Nephron (organoid): ENCODE results near the gene TELO2.

Source experiments
- H3K27ac Mint-ChIP-seq, 3 experiments: 2 replicates each; pipeline ENCODE4 v1.8.0; 2020; ENCODE audit warnings: mixed read lengths in 3 of 3, mild to moderate bottlenecking in 2 of 3, moderate library complexity in 1 of 3
- H3K27me3 Mint-ChIP-seq: 2 replicates; pipeline ENCODE4 v1.8.0; 2021; ENCODE audit warnings: low read depth, mild to moderate bottlenecking, moderate library complexity, mixed read lengths
- H3K36me3 Mint-ChIP-seq: 2 replicates; pipeline ENCODE4 v1.8.0; 2020; ENCODE audit warnings: low read depth, mixed read lengths
- H3K4me1 Mint-ChIP-seq: 2 replicates; pipeline ENCODE4 v1.8.0; 2020; ENCODE audit warnings: mixed read lengths
- H3K4me3 Mint-ChIP-seq, 3 experiments: 2 replicates each; pipeline ENCODE4 v1.8.0; 2020; ENCODE audit warnings: mild to moderate bottlenecking in 3 of 3, mixed read lengths in 3 of 3, moderate library complexity in 2 of 3
- H3K9me3 Mint-ChIP-seq: 2 replicates; pipeline ENCODE4 v1.8.0; 2020; ENCODE audit warnings: mixed read lengths
- TF ChIP-seq, protein P1 (sequence below), 3 experiments: fragments of 200-600 bp; sonication (generic); IDR thresholded peaks; one replicate each; pipeline ENCODE4 v1.5.0; 2021; ENCODE audit warnings: antibody characterized with exemption in 3 of 3; ENCODE audit not compliant: unreplicated experiment in 3 of 3

Gene TELO2

DNA sequence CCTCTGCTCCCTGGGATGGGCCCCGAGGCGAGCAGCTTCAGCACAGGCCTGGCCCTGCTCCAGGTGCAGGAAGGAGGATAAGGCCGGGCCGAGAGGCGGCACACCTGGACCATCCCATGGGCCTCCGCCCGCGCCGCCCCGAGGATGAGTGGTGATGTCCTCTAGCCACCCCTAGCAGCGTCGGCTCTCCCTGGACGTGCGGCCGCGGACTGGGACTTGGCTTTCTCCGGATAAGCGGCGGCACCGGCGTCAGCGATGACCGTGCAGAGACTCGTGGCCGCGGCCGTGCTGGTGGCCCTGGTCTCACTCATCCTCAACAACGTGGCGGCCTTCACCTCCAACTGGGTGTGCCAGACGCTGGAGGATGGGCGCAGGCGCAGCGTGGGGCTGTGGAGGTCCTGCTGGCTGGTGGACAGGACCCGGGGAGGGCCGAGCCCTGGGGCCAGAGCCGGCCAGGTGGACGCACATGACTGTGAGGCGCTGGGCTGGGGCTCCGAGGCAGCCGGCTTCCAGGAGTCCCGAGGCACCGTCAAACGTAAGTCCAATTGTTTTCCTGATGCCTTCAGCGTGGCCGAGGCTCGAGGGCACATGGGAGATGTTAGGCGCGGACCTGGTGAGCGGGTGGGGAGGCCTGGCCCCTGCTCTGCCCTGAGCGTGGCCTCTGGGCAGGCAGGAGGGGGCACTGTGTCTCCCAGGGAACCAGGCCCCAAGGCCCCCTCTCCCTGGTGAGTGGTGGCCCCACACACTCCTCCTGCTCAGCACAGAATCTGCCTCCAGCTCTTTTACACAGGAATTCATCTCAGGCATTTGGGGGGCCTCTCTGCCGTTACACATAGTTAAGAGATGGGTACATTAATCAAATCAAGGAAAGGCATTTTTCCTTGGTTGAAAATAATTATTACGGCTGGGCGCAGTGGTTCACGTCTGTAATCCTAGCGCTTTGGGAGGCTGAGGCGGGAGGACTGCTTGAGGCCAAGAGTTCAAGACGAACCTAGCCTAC is 41.2 kb downstream of the TELO2 start:
- Mint-ChIP-seq H3K27ac (peak overlapping the region; percentile 98 to 99 (median 98)), H3K4me1 (peaks cover 40% of the 10 kb centered on the region), H3K4me3 (peak overlapping the region; percentile 80 to 90 (median 87)), H3K9me3 (no peaks in the 10 kb centered on the region), H3K36me3 (peaks cover 11% of the 10 kb centered on the region), H3K27me3 (no peaks in the 10 kb centered on the region)
- TF ChIP-seq, protein P1, sequence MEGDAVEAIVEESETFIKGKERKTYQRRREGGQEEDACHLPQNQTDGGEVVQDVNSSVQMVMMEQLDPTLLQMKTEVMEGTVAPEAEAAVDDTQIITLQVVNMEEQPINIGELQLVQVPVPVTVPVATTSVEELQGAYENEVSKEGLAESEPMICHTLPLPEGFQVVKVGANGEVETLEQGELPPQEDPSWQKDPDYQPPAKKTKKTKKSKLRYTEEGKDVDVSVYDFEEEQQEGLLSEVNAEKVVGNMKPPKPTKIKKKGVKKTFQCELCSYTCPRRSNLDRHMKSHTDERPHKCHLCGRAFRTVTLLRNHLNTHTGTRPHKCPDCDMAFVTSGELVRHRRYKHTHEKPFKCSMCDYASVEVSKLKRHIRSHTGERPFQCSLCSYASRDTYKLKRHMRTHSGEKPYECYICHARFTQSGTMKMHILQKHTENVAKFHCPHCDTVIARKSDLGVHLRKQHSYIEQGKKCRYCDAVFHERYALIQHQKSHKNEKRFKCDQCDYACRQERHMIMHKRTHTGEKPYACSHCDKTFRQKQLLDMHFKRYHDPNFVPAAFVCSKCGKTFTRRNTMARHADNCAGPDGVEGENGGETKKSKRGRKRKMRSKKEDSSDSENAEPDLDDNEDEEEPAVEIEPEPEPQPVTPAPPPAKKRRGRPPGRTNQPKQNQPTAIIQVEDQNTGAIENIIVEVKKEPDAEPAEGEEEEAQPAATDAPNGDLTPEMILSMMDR (IDR thresholded peaks at IDR 0.05; ENCODE audit: unreplicated experiment in 3 of 3) = no peak

DNA sequence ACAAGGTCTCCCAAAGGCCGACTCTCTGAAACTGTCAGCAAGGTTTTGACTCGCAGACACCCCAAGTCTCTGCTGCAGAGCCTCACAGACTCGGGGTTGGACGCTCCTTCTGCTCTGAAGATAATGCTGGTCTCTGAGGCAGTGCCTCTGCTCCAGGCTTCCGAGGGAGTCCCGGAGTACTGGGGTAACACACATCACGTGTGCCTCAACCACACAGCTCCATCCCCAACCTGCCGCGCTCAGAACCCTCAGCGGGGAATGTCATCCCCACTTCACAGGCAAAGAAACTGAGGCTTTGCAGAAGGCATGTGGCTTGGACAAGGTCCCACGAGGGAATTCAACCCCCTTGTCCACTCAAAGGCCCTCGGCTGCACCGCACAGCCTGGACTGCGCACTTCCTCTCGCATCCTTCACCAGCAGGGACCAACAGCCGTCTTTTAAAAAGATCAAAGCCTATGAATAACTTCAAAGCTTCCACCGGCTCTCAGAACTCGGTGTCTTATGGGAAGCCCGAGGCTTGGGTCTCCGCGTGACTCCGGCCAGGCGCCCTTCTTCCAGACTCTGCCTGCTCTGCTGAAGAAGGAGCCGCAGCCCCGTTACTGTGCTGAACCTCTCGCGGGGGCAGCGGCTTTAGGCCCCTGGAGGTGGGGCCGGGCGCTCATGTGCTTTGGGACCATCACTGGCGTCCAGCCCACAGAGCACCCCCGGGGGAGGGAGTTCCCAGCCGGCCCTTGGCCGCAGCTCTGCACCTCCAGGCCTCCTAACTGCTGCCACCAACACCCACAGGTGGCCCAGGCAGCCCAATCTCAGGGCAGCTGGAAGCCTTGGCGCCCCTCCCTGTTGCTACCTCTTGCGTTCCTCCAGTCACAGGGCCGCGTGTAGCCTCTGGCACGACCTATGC is 42.5 kb downstream of the TELO2 start:
- H3K36me3 Mint-ChIP-seq = peaks cover 13% of the 10 kb centered on the region
- H3K4me1 Mint-ChIP-seq = peaks cover 37% of the 10 kb centered on the region
- H3K27ac Mint-ChIP-seq = peak overlapping the region; percentile 98 to 99 (median 98)
- H3K27me3 Mint-ChIP-seq = no peaks in the 10 kb centered on the region
- H3K9me3 Mint-ChIP-seq = no peaks in the 10 kb centered on the region
- H3K4me3 Mint-ChIP-seq = peak overlapping the region; percentile 80 to 90 (median 87)
- TF ChIP-seq, protein P1 (IDR thresholded peaks at IDR 0.05; ENCODE audit: unreplicated experiment in 3 of 3) = no peak

DNA sequence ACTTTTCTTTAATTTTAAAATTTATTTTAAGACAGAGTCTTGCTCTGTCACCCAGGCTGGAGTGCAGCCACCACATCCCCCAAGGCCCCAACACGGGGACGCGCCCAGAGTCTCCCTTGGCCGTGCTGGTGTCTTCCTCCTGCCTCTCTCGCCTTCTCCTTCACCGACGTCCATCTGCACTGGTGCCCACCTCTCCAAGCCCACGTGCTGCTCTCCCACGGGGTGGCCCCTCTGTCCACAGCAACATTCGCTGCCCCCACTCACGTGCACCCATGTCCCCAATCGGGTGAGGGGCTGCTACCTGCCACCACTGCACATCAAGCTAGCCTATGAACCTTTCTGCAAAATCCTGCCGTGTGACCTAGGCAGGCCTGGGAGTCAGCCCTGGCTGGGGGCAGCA is 43.4 kb downstream of the TELO2 start:
- H3K36me3 Mint-ChIP-seq = peaks cover 15% of the 10 kb centered on the region
- TF ChIP-seq, protein P1 (IDR thresholded peaks at IDR 0.05; ENCODE audit: unreplicated experiment in 3 of 3) = no peak
- peaks cover 35% of the 10 kb centered on the region for H3K4me1 Mint-ChIP-seq
- no peaks in the 10 kb centered on the region for H3K27me3 Mint-ChIP-seq
- peak overlapping the region; percentile 26 to 89 (median 60) for H3K27ac Mint-ChIP-seq
- peak overlapping the region; percentile 56 to 75 (median 71) for H3K4me3 Mint-ChIP-seq
- no peaks in the 10 kb centered on the region for H3K9me3 Mint-ChIP-seq

DNA sequence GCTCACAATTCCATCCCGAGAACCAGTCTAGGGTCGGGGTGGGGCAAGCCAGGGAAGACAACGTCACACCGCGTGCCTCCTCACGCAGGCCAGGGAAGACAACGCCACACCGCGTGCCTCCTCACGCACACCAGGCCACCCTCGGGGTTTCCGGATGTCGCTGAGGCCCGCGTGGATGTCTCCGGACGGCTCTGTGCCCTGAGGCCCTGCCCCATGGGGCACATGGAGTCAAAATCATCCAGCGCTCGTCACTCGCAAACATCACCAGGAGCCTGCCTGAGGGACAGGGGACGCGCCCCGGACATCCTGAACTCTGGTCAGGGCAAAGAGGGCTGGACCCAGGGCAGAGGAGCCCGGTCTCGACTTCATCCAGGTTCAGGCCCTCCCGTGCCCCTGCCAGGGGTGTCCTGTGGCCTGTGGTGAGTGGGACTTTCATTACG is 44.0 kb downstream of the TELO2 start:
- Mint-ChIP-seq H3K27me3 (no peaks in the 10 kb centered on the region), H3K4me3 (peak overlapping the region; percentile 56 to 75 (median 71)), H3K27ac (peak overlapping the region in 1 of 3 experiments; percentile 60), H3K36me3 (peaks cover 15% of the 10 kb centered on the region), H3K4me1 (peaks cover 34% of the 10 kb centered on the region), H3K9me3 (no peaks in the 10 kb centered on the region)
- TF ChIP-seq, protein P1 (IDR thresholded peaks at IDR 0.05; ENCODE audit: unreplicated experiment in 3 of 3) = no peak

DNA sequence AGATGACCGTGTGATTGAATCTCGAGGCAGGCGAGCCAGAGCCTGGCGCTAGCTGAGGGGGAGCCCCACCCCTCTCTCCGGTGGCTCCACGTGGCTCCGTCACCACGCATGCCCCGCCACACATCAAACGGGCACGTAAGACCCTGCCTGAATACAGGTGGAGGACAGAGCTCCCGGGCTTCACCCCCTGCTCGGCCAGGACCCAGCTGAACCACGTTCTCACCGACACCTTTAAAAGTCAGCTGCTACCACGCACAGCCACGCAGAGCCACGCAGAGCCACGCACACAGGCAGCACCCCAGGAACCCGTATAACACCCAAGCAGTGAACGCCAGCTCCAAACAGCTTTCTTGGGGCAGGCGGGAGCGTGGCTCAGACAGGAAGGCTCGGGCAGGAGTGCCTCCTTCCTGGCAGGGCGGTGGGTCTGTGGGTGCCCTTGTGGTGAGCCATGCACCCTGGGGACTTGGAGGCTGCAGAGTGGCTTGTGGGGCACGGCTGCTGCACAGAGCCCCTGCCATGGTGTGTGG is 44.7 kb downstream of the TELO2 start:
- Mint-ChIP-seq H3K27me3 (no peaks in the 10 kb centered on the region), H3K4me1 (peaks cover 38% of the 10 kb centered on the region), H3K9me3 (no peaks in the 10 kb centered on the region), H3K36me3 (peaks cover 15% of the 10 kb centered on the region), H3K4me3 (no peak overlapping the region), H3K27ac (no peak overlapping the region)
- TF ChIP-seq, protein P1 (IDR thresholded peaks at IDR 0.05; ENCODE audit: unreplicated experiment in 3 of 3) = no peak
